H1 (cell line): ENCODE measurements around the gene CCDC127. TPM values are rescaled to one million over a fixed set of nuclear protein-coding genes. Genes with fewer than 3 reads are reported as not detected.

Experiments used
- CTCF ChIA-PET: fragments of 300-600 bp; sonication (Branson Sonifier 250); formaldehyde crosslinking; loops from one replicate; lab custom pipeline; 2021; ENCODE audit not compliant: partially characterized antibody; lab: Charles Lee
- POLR2A ChIA-PET: fragments of 300-600 bp; sonication (Branson Sonifier 250); formaldehyde crosslinking; loops from one replicate; lab custom pipeline; 2021; ENCODE audit warnings: inconsistent platforms; ENCODE audit not compliant: partially characterized antibody; lab: Charles Lee
- DNase-seq, 2 experiments: peaks; one replicate each; pipeline versions ENCODE4 v3.0.0 to v3.0.0-alpha.2; 2010 to 2022; ENCODE audit warnings: low spot score in 2 of 2, low read depth in 1 of 2, mixed read lengths in 1 of 2
- FAIRE-seq: peaks from 2 replicates; lab custom pipeline; 2011; peaks lifted over from hg19 to GRCh38; lab: Jason Lieb, UNC
- H2AFZ ChIP-seq: 2 replicates; pipeline ENCODE4 v1.8.1; 2012; ENCODE audit warnings: low read length, inconsistent platforms
- H2AK5ac ChIP-seq: 2 replicates; pipeline ENCODE4 v1.6.1; 2013; ENCODE audit warnings: low read depth, low read length
- H2BK120ac ChIP-seq: replicated peaks from 2 replicates; pipeline ENCODE3; 2013; ENCODE audit warnings: low read depth, low read length, inconsistent platforms
- H2BK12ac ChIP-seq: 2 replicates; pipeline ENCODE4 v1.6.1; 2013; ENCODE audit warnings: low read depth, low read length
- H2BK15ac ChIP-seq: 2 replicates; pipeline ENCODE4 v1.6.1; 2013; ENCODE audit warnings: low read length
- H2BK20ac ChIP-seq: 2 replicates; pipeline ENCODE4 v1.6.1; 2013; ENCODE audit warnings: low read length
- H2BK5ac ChIP-seq: 2 replicates; pipeline ENCODE4 v1.6.1; 2013; ENCODE audit warnings: low read depth, low read length
- H3K14ac ChIP-seq: 2 replicates; pipeline ENCODE4 v1.6.1; 2013; ENCODE audit warnings: inconsistent platforms; ENCODE audit not compliant: insufficient read length
- H3K18ac ChIP-seq: 2 replicates; pipeline ENCODE4 v1.6.1; 2013; ENCODE audit warnings: low read length; ENCODE audit errors: extremely low read depth
- H3K23ac ChIP-seq: 2 replicates; pipeline ENCODE4 v1.6.1; 2013; ENCODE audit warnings: inconsistent platforms; ENCODE audit not compliant: insufficient read length
- H3K23me2 ChIP-seq: 2 replicates; pipeline ENCODE4 v1.6.1; 2013; ENCODE audit warnings: low read depth, low read length
- H3K27ac ChIP-seq: 2 replicates; pipeline ENCODE4 v1.6.1; 2011; ENCODE audit warnings: low read depth, low read length, inconsistent platforms
- H3K27me3 ChIP-seq, 4 experiments: replicated peaks in 1 of 4; 1 replicate in 1 of 4; 2 replicates in 3 of 4; pipeline versions ENCODE4 v1.6.1 to v1.8.1; 2011 to 2013; ENCODE audit warnings: low read length in 3 of 4, mild to moderate bottlenecking in 3 of 4, inconsistent platforms in 2 of 4, mixed read lengths in 2 of 4, moderate library complexity in 1 of 4; ENCODE audit not compliant: control insufficient read depth in 3 of 4, insufficient read depth in 3 of 4; ENCODE audit errors: extremely low read depth in 1 of 4
- H3K36me3 ChIP-seq, 4 experiments: 2 replicates each; pipeline versions ENCODE4 v1.6.1 to v1.8.1; 2011 to 2013; ENCODE audit warnings: mild to moderate bottlenecking in 4 of 4, low read length in 3 of 4, moderate library complexity in 2 of 4, control low read depth in 1 of 4, inconsistent platforms in 1 of 4; ENCODE audit not compliant: insufficient read depth in 4 of 4, control insufficient read depth in 2 of 4
- H3K4ac ChIP-seq: replicated peaks from 2 replicates; pipeline ENCODE3; 2013; ENCODE audit warnings: low read length, low read depth, mixed read lengths, inconsistent platforms; ENCODE audit not compliant: insufficient read length
- H3K4me1 ChIP-seq, 4 experiments: replicated peaks in 1 of 4; 1 replicate in 1 of 4; 2 replicates in 3 of 4; pipeline versions ENCODE4 v1.6.1 to v1.8.1; 2011 to 2013; ENCODE audit warnings: low read length in 3 of 4, inconsistent platforms in 2 of 4, mixed read lengths in 1 of 4; ENCODE audit not compliant: insufficient read depth in 4 of 4, control insufficient read depth in 3 of 4
- H3K4me2 ChIP-seq, 2 experiments: 2 replicates each; pipeline versions ENCODE4 v1.6.1 to v1.8.1; 2011 to 2013; ENCODE audit warnings: low read depth in 2 of 2, low read length in 2 of 2, control low read depth in 1 of 2, inconsistent platforms in 1 of 2, mild to moderate bottlenecking in 1 of 2; ENCODE audit not compliant: insufficient read depth in 1 of 2
- H3K4me3 ChIP-seq, 4 experiments: fragments of 200-600, 300-600 bp in 1 of 4; sonication (generic), shearing (Covaris generic), sonication (Bioruptor Twin) in 1 of 4; 2 replicates each; pipeline versions ENCODE4 v1.5.1 to v1.8.1; 2011 to 2016; ENCODE audit warnings: low read length in 4 of 4, low read depth in 3 of 4, control low read depth in 2 of 4, inconsistent platforms in 2 of 4, mild to moderate bottlenecking in 2 of 4, mixed read lengths in 1 of 4, moderate library complexity in 1 of 4; ENCODE audit not compliant: insufficient read depth in 2 of 4; ENCODE audit errors: extremely low read depth in 1 of 4
- H3K56ac ChIP-seq: replicated peaks from 2 replicates; pipeline ENCODE3; 2013; ENCODE audit warnings: low read depth, mild to moderate bottlenecking, mixed read lengths, low read length, inconsistent platforms; ENCODE audit not compliant: insufficient read length
- H3K79me1 ChIP-seq: 2 replicates; pipeline ENCODE4 v1.6.1; 2013; ENCODE audit warnings: low read depth, low read length, control low read depth
- H3K79me2 ChIP-seq, 2 experiments: 2 replicates each; pipeline versions ENCODE4 v1.6.1 to v1.8.1; 2012 to 2013; ENCODE audit warnings: low read length in 2 of 2, mild to moderate bottlenecking in 2 of 2, inconsistent platforms in 1 of 2; ENCODE audit not compliant: insufficient read depth in 2 of 2, control insufficient read depth in 1 of 2
- H3K9ac ChIP-seq, 4 experiments: replicated peaks in 1 of 4; 1 replicate in 1 of 4; 2 replicates in 3 of 4; pipeline versions ENCODE4 v1.6.1 to v1.8.1; 2011 to 2013; ENCODE audit warnings: low read depth in 3 of 4, low read length in 3 of 4, control low read depth in 2 of 4, mild to moderate bottlenecking in 2 of 4, moderate library complexity in 2 of 4, inconsistent platforms in 1 of 4; ENCODE audit errors: extremely low read depth in 1 of 4
- H3K9me3 ChIP-seq, 2 experiments: 2 replicates each; pipeline versions ENCODE4 v1.6.1 to v1.8.1; 2012 to 2013; ENCODE audit warnings: mild to moderate bottlenecking in 2 of 2, moderate library complexity in 2 of 2, control low read depth in 1 of 2, inconsistent platforms in 1 of 2, low read depth in 1 of 2, low read length in 1 of 2, mixed read lengths in 1 of 2; ENCODE audit not compliant: insufficient read depth in 2 of 2
- H4K20me1 ChIP-seq, 2 experiments: replicated peaks in 1 of 2; 2 replicates each; pipeline versions ENCODE3 to v1.8.1; 2011 to 2013; ENCODE audit warnings: inconsistent platforms in 2 of 2, low read length in 2 of 2, mild to moderate bottlenecking in 1 of 2; ENCODE audit not compliant: insufficient read depth in 2 of 2, control insufficient read depth in 1 of 2
- H4K5ac ChIP-seq: 2 replicates; pipeline ENCODE4 v1.6.1; 2013; ENCODE audit warnings: low read length, low read depth, mixed read lengths, inconsistent platforms; ENCODE audit not compliant: insufficient read length
- H4K8ac ChIP-seq: 2 replicates; pipeline ENCODE4 v1.8.0; 2013; ENCODE audit warnings: mild to moderate bottlenecking, moderate library complexity, low read length, inconsistent platforms; ENCODE audit not compliant: insufficient read depth; ENCODE audit errors: extremely low read depth
- H4K91ac ChIP-seq: replicated peaks from 2 replicates; pipeline ENCODE3; 2013; ENCODE audit warnings: low read length, mixed read lengths, inconsistent platforms; ENCODE audit not compliant: insufficient read length
- RAD21 ChIP-seq, 2 experiments: IDR thresholded peaks in 1 of 2; conservative IDR thresholded peaks in 1 of 2; 2 replicates each; pipeline ENCODE4 v1.6.1; 2011; ENCODE audit warnings: low read depth in 2 of 2, low read length in 2 of 2, improper control_type of control experiment in 1 of 2, inconsistent platforms in 1 of 2, mild to moderate bottlenecking in 1 of 2, moderate library complexity in 1 of 2
- WGBS, 2 experiments: shearing (Covaris generic) in 1 of 2; methylation state at CpG; one replicate each; pipeline versions ENCODE4 v1.1.6 to v1.1.7; 2013 to 2015; ENCODE audit warnings: low lambda C conversion rate in 2 of 2, mixed read lengths in 2 of 2, inconsistent platforms in 1 of 2, low coverage in 1 of 2, missing lambda C conversion rate in 1 of 2; ENCODE audit not compliant: insufficient replicate concordance in 2 of 2, insufficient coverage in 1 of 2, insufficient read length in 1 of 2; ENCODE audit errors: extremely low coverage in 1 of 2, missing lambda C conversion rate in 1 of 2; 5-methylcytosine and 5-hydroxymethylcytosine counted together
- polyA plus RNA-seq, 7 experiments: library from polyadenylated mRNA; depleted of rRNA in 3 of 7; stranded (reverse) in 5 of 7; unstranded in 2 of 7; fragments of >200 nt in 5 of 7; fragments of 200-250 nt in 2 of 7; gene quantifications; 1 replicate in 5 of 7; 2 replicates in 1 of 7; 4 replicates in 1 of 7; pipeline versions ENCODE4 v1.2.1 to v1.2.3, GENCODE V29; 2011 to 2013; ENCODE audit warnings: missing spikeins in 2 of 7, mixed read lengths in 2 of 7
- total RNA-seq: library from RNA; stranded (reverse); fragmentation: NEBNext Ultra II Directional; extraction: Animal tissue kit (Norgen Biotek cat#: 25700); gene quantifications from 2 replicates; pipeline ENCODE4 v1.2.1, GENCODE V29; 2021

Gene CCDC127
- total and polyA plus RNA-seq, 2 of the 8 experiments (the other 6 are each of a cell fraction or from before 2014, with no cell fraction given) = 2.9 to 8.0 TPM

GRCh38 chr5:264338-264737, 46.4 kb upstream of the CCDC127 start:
- H3K27me3 ChIP-seq = no peaks in the 10 kb centered on the region
- no peak overlapping the region for H3K14ac ChIP-seq
- H3K79me1 ChIP-seq = no peaks in the 10 kb centered on the region
- 92% methylated on average over 8 of the region's 10 CpGs; no CpG with 5 or more reads in 1 of the 2 experiments for WGBS, 2 experiments
- no peak overlapping the region for H4K5ac ChIP-seq
- no peak for TF ChIP-seq RAD21 (IDR thresholded peaks at IDR 0.05 in 1 of 2, conservative IDR thresholded peaks at IDR 0.05 in 1 of 2; ENCODE audit: low read depth in 2 of 2, low read length in 2 of 2)
- no peak overlapping the region for H2BK5ac ChIP-seq
- H3K4ac ChIP-seq = no peak overlapping the region
- ChIA-PET CTCF (no interaction called here), POLR2A (no interaction called here)
- H4K20me1 ChIP-seq = no peaks in the 10 kb centered on the region
- DNase-seq (no peak), FAIRE-seq (no peak)
- no peaks in the 10 kb centered on the region for H3K79me2 ChIP-seq
- peaks cover 2 to 14% (median 7%) of the 10 kb centered on the region in 4 experiments; a peak in 6 of 8 replicates for H3K36me3 ChIP-seq
- H3K23ac ChIP-seq = no peak overlapping the region
- H2AFZ ChIP-seq = no peak overlapping the region
- H3K18ac ChIP-seq = no peak overlapping the region
- no peaks in the 10 kb centered on the region for H3K23me2 ChIP-seq
- H3K4me2 ChIP-seq = no peak overlapping the region
- no peak overlapping the region for H3K27ac ChIP-seq
- H2BK120ac ChIP-seq = no peak overlapping the region
- peaks cover 0 to 10% of the 10 kb centered on the region in 2 experiments; a peak in 1 of 4 replicates for H3K9me3 ChIP-seq
- no peak overlapping the region for H3K4me3 ChIP-seq
- H2AK5ac ChIP-seq = no peak overlapping the region
- H3K9ac ChIP-seq = no peak overlapping the region
- no peak overlapping the region for H4K91ac ChIP-seq
- H3K56ac ChIP-seq = no peak overlapping the region
- no peak overlapping the region for H2BK15ac ChIP-seq
- H3K4me1 ChIP-seq = no peaks in the 10 kb centered on the region
- no peak overlapping the region for H2BK12ac ChIP-seq
- no peak overlapping the region for H2BK20ac ChIP-seq
- no peak overlapping the region for H4K8ac ChIP-seq
